Activated naive CD4-positive, alpha-beta T cell treated with anti-CD3 and anti-CD28 coated beads for 36 hours (primary cell): Measurements from ENCODE around the gene RNF213. TPM values are rescaled to one million over a fixed set of nuclear protein-coding genes. Genes with fewer than 3 reads are reported as not detected.

Source experiments
- CTCF ChIA-PET: fragments of 350-600 bp; sonication (Branson Sonifier 250); formaldehyde crosslinking; loops from one replicate; lab custom pipeline; 2021; ENCODE audit warnings: antibody characterized with exemption; lab: Charles Lee
- DNase-seq: peaks from one replicate; pipeline ENCODE4 v3.0.0-alpha.2; 2020
- H3K27ac Mint-ChIP-seq: one replicate; pipeline ENCODE4 v1.8.0; 2021; ENCODE audit warnings: mild to moderate bottlenecking, mixed read lengths
- H3K27me3 Mint-ChIP-seq: one replicate; pipeline ENCODE4 v1.8.0; 2021; ENCODE audit warnings: low read depth, mixed read lengths
- H3K36me3 Mint-ChIP-seq: one replicate; pipeline ENCODE4 v1.8.0; 2021; ENCODE audit warnings: low read depth, mixed read lengths
- H3K4me1 Mint-ChIP-seq: one replicate; pipeline ENCODE4 v1.8.0; 2021; ENCODE audit warnings: low read depth, mixed read lengths
- H3K4me3 Mint-ChIP-seq: one replicate; pipeline ENCODE4 v1.8.0; 2021; ENCODE audit warnings: mild to moderate bottlenecking, moderate library complexity, mixed read lengths
- H3K9me3 Mint-ChIP-seq: one replicate; pipeline ENCODE4 v1.8.0; 2021; ENCODE audit warnings: mixed read lengths
- intact Hi-C: fragments of 100-400 bp; cut with micrococcal nuclease; formaldehyde crosslinking; loops from one replicate; pipeline ENCODE4 v1.15.1; 2023
- total RNA-seq, 2 experiments: library from RNA; stranded (reverse); gene quantifications; one replicate each; pipeline ENCODE4 v1.2.3, GENCODE V29; 2021

RNF213 gene
- total RNA-seq, 2 experiments from 2014 or later = 234 to 250 TPM

DNA sequence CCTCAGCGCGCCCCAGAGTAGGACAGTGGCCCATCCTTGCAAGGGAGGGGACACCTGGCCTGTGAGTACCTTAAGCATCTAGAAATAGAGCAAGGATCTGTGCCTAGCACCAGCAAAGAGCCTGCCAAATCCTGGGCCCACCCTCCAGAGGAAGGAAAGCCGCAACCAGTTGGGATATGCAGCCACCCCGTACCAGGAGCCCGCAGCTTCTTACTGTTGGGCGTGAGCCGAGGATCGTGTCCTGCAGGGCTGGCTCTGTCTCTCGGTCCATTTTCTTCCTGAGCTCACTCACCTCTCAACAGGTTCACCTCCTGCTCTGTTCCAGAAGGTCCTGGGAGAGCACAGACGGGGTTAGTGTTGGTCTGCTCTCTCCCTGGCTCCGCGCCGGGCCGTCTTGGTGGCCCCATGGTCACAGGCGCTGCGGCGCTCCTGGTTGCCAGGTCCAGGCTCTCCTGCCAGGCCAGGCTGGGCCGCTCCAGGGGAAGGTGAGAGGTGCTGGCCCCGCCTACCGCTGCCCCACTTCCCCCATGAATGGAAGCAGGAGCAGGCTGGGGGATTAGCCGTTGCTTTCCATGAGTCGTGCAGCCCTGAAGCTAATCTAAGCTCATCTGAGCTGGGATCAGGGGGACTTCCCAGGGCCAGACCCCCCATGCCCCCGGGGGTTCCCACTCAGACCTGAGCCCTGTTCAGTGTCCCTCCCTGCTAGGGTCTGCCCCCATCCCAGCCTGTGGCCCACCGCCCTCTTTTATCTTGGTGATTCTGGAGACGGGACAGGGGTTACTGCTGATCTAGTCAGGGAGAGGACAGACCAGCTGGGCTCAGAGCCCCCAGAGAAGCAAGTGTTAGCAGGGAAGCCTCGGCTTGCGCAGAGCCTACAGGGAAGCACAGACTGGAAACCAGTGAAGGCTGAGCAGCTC, 167.0 kb downstream of the RNF213 start:
- H3K4me3 Mint-ChIP-seq = no peak overlapping the region

GRCh38 chr17:80428363-80428762, 167.7 kb downstream of the RNF213 start:
- Mint-ChIP-seq H3K4me3 (no peak overlapping the region), H3K9me3 (no peaks in the 10 kb centered on the region), H3K36me3 (no peaks in the 10 kb centered on the region), H3K27me3 (no peaks in the 10 kb centered on the region), H3K4me1 (peaks cover 8% of the 10 kb centered on the region), H3K27ac (no peak overlapping the region)
- CTCF ChIA-PET = interaction anchor here (1.1 to 2.2 kb wide), 5 partner anchors 145 to 544 kb away, joined by 3 to 20 read pairs (median 4); no protein-coding TSS in a partner anchor
- intact Hi-C loops = loop anchor here (5.0 kb wide), 2 partner anchors 49 to 674 kb away; partner anchors contain the start of gene NPTX1
- no peak for DNase-seq

More for the DNA sequence above, 167.0 kb downstream of the RNF213 start:
- Mint-ChIP-seq H3K36me3 (no peaks in the 10 kb centered on the region), H3K27me3 (no peaks in the 10 kb centered on the region), H3K27ac (no peak overlapping the region), H3K4me1 (peaks cover 8% of the 10 kb centered on the region), H3K9me3 (no peaks in the 10 kb centered on the region)
- DNase-seq = no peak
- intact Hi-C loops = loop anchor here (1.0 to 5.0 kb wide), 5 partner anchors 50 to 675 kb away; partner anchors contain the start of gene NPTX1
- CTCF ChIA-PET = interaction anchor here (0.6 to 2.2 kb wide), 17 partner anchors 12 to 545 kb away, joined by 3 to 20 read pairs (median 4); no protein-coding TSS in a partner anchor

- H3K27ac Mint-ChIP-seq = no peak overlapping the region
- H3K9me3 Mint-ChIP-seq = no peaks in the 10 kb centered on the region
- no peak for DNase-seq
- CTCF ChIA-PET = interaction anchor here (1.1 to 2.2 kb wide), 4 partner anchors 145 to 542 kb away, joined by 3 to 20 read pairs (median 7); no protein-coding TSS in a partner anchor
- H3K36me3 Mint-ChIP-seq = no peaks in the 10 kb centered on the region
- no peak overlapping the region for H3K4me3 Mint-ChIP-seq
- H3K4me1 Mint-ChIP-seq = peaks cover 8% of the 10 kb centered on the region
- no peaks in the 10 kb centered on the region for H3K27me3 Mint-ChIP-seq
- intact Hi-C loops = loop anchor here (5.0 kb wide), 2 partner anchors 49 to 674 kb away; partner anchors contain the start of gene NPTX1
Observed at GRCh38 chr17:80428796-80429195, 168.1 kb downstream of the RNF213 start.

- intact Hi-C loops = loop anchor here (5.0 kb wide), 2 partner anchors 48 to 673 kb away; partner anchors contain the start of gene NPTX1
- Mint-ChIP-seq H3K27me3 (no peaks in the 10 kb centered on the region), H3K4me3 (no peak overlapping the region), H3K36me3 (no peaks in the 10 kb centered on the region), H3K27ac (no peak overlapping the region), H3K9me3 (no peaks in the 10 kb centered on the region), H3K4me1 (peaks cover 6% of the 10 kb centered on the region)
- CTCF ChIA-PET = interaction anchor here (1.1 kb wide), 1 partner anchor 147 kb away, joined by 3 read pairs; no protein-coding TSS in a partner anchor
- DNase-seq = no peak
Observed at GRCh38 chr17:80429356-80430275, 169.0 kb downstream of the RNF213 start.

DNA sequence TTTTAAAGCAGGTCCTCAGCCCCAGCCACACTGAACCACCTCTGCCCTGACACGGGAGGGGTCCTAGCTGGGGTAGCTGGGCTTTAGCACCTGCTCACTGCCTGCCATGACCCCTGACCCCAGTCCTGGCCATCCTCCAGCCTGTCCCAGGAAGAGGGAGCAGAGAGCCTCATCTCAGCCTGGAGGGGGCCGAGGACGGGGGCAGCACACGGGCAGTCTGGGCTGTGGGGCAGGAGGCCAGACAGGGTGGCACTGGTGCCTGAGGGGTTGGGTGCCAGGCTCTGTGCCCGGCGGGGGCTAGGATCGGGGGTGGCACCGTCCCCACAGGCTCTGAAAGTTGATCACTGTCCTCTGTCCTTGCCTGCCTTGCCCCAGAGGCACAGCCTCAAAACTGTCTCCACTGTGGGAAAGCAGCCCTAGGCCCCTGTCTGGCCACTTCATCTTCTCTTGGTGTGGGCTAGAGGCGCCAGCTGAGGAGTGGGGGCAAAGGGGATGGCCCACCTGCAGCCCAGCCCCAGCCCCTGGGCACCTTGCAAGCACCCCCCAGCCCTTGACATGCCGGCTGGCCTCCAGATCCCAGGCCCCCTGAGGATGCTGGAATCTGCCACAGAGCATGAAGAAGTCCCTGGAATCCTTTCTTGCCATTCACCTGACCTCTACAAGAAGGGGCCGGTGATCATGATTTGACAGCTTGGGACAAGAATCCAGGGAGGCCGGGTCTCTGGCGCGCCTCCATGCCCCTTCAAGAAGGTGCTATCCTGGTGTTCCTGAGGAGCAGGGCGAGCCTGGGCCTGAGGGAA, 170.0 kb downstream of the RNF213 start:
- Mint-ChIP-seq H3K4me3 (no peak overlapping the region), H3K27me3 (no peaks in the 10 kb centered on the region), H3K9me3 (no peaks in the 10 kb centered on the region), H3K4me1 (peaks cover 6% of the 10 kb centered on the region), H3K27ac (no peak overlapping the region), H3K36me3 (no peaks in the 10 kb centered on the region)
- CTCF ChIA-PET = no interaction called here
- intact Hi-C loops = no loop called here
- DNase-seq = no peak

DNA sequence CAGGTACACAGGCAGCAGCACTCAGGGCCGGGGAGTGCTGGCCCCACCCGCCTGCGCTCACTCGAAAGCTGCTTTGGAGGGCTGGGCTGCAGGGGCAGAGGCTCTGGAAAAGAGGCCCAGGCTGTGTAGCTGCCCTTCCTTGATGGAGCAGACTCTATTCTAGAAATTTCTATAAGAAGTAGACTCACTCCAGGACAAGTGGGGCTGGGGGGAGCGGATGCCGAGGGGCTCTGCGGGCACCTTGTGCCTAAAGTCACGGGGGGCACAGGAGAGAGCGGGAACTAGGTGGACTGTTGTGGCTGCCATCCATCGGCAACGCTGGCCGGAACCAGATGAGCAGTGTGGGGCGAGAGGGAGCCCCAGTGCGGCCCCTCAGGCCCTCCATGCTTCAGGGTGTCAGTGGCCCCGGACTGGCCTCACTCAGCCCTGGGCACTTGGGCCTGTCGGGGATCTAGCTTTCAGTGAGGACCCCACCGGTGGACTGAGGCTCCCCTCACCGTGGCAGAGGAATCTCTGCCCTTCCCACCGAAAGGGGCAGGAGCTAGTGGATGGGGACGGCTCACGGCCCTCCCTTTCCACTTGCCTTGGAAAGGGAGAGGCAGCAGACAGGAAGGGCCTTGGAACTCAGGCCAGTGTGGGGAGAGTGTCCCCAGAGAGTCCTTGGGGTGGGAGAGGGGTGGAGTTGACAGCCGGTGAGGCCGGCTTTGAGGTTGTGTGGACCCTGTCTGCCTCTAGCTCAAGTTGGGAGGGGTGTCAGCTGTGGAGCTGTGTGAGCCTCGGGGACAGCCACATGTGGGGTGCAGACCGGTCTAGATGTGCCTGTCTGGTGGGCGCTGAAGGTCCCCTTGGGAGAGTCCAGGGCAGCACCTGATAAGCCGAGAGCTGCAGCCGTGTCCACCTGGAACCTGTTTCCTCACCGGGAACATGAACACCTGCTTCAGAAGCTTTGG, 170.9 kb downstream of the RNF213 start:
- CTCF ChIA-PET = interaction anchor here (1.0 kb wide), 1 partner anchor 144 kb away, joined by 3 read pairs; no protein-coding TSS in a partner anchor
- Mint-ChIP-seq H3K9me3 (no peaks in the 10 kb centered on the region), H3K4me1 (peaks cover under 1% of the 10 kb centered on the region), H3K27ac (no peak overlapping the region), H3K27me3 (no peaks in the 10 kb centered on the region), H3K36me3 (no peaks in the 10 kb centered on the region), H3K4me3 (no peak overlapping the region)
- DNase-seq = no peak
- intact Hi-C loops = no loop called here

- H3K36me3 Mint-ChIP-seq = no peaks in the 10 kb centered on the region
Observed at GRCh38 chr17:80432350-80432955, 171.8 kb downstream of the RNF213 start.

GRCh38 chr17:80432961-80433550, 172.4 kb downstream of the RNF213 start:
- Mint-ChIP-seq H3K36me3 (no peaks in the 10 kb centered on the region), H3K4me1 (no peaks in the 10 kb centered on the region), H3K27me3 (no peaks in the 10 kb centered on the region), H3K9me3 (no peaks in the 10 kb centered on the region), H3K4me3 (no peak overlapping the region), H3K27ac (no peak overlapping the region)
- CTCF ChIA-PET = interaction anchor here (0.9 kb wide), 1 partner anchor 141 kb away, joined by 3 read pairs; no protein-coding TSS in a partner anchor
- DNase-seq = no peak
- intact Hi-C loops = no loop called here

More at GRCh38 chr17:80432350-80432955, 171.8 kb downstream of the RNF213 start:
- CTCF ChIA-PET = interaction anchor here (0.9 to 1.0 kb wide), 2 partner anchors 141 to 143 kb away, joined by 3 read pairs; no protein-coding TSS in a partner anchor
- DNase-seq = no peak
- intact Hi-C loops = no loop called here
- Mint-ChIP-seq H3K9me3 (no peaks in the 10 kb centered on the region), H3K4me1 (no peaks in the 10 kb centered on the region), H3K27me3 (no peaks in the 10 kb centered on the region), H3K27ac (no peak overlapping the region), H3K4me3 (no peak overlapping the region)

DNA sequence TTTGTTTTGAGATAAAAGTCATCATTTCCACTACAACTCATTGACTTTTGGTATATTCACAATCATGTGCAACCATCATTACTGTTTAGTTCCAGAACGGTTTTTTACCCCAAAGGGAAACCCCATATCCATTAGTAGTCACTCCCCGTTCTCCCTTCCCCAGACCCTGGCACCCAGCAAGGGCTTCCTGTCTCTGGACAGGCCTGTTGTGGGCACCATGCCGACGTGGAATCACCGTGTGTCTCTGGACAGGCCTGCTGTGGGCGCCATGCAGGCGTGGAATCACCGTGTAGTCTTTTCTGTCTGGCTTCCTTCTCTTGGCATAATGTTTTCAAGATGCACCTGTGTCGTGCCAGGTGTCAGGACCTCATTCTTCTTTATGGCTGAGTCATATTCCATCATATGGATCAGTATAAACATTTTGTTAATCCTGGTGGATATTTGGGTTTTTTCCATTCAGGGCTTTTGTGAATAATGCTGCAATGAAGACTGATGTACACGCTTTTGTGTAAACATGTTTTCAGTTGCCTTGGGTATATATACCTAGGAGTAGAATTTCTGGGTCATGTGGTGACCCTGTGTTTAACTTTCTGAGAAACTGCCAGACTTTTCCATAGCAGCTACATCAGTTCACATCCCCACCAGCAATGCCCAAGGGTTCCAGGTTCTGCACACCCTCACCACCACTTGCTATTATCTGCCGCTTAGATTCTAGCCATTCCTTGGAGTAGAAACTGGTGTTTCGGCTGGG, 173.4 kb downstream of the RNF213 start:
- Mint-ChIP-seq H3K4me1 (no peaks in the 10 kb centered on the region), H3K9me3 (no peaks in the 10 kb centered on the region), H3K27me3 (no peaks in the 10 kb centered on the region), H3K27ac (no peak overlapping the region), H3K36me3 (no peaks in the 10 kb centered on the region), H3K4me3 (no peak overlapping the region)
- CTCF ChIA-PET = no interaction called here
- intact Hi-C loops = no loop called here
- no peak for DNase-seq
